Measurements from ENCODE around the gene NPHP1.

Gene NPHP1

GRCh38 chr2:110126906-110127305, 77.9 kb downstream of the NPHP1 start:
- Histone ChIP-seq H2BK120ac (ENCODE audit: insufficient read depth, low read length, poor library complexity) (no peak overlapping the region), H3K9ac (ENCODE audit: low read length) (no peak overlapping the region), H3K27me3 (ENCODE audit: insufficient read depth, low read length) (no peaks in the 10 kb centered on the region), H3K27ac (ENCODE audit: low read depth, low read length) (no peak overlapping the region), H2AK5ac (ENCODE audit: low read length) (no peak overlapping the region), H4K8ac (ENCODE audit: low read depth, low read length) (no peak overlapping the region), H2BK5ac (ENCODE audit: low read depth, low read length, poor library complexity) (no peak overlapping the region), H3K18ac (ENCODE audit: low read length) (no peak overlapping the region), H3K4me3 (ENCODE audit: low read depth, low read length) (no peak overlapping the region), H3K4me1 (ENCODE audit: control insufficient read depth in 1 of 2, insufficient read depth in 2 of 2, low read length in 2 of 2) (peaks cover 2% of the 10 kb centered on the region in 2 experiments), H3K9me3 (ENCODE audit: insufficient read depth, low read depth, low read length) (no peaks in the 10 kb centered on the region), H3K4me2 (ENCODE audit: low read length) (no peak overlapping the region), H3K79me1 (ENCODE audit: low read length) (no peaks in the 10 kb centered on the region), H2BK12ac (ENCODE audit: low read length) (no peak overlapping the region), H4K12ac (ENCODE audit: low read depth, low read length) (no peak overlapping the region), H3K14ac (ENCODE audit: low read length) (no peak overlapping the region), H2AFZ (ENCODE audit: insufficient read depth, low read length, poor library complexity) (no peak overlapping the region), H3K79me2 (ENCODE audit: control insufficient read depth, insufficient read depth, low read length, poor library complexity) (no peaks in the 10 kb centered on the region), H3K4ac (ENCODE audit: low read depth, low read length) (no peak overlapping the region), H3K23ac (ENCODE audit: low read length) (no peak overlapping the region), H3K36me3 (ENCODE audit: control insufficient read depth in 1 of 2, insufficient read depth in 2 of 2, low read length in 2 of 2) (no peaks in the 10 kb centered on the region), H4K91ac (ENCODE audit: low read depth, low read length) (no peak overlapping the region)
- WGBS (ENCODE audit: extremely low coverage, insufficient coverage, insufficient read length), result no CpG with 5 or more reads among the region's 2 CpGs
- DNase-seq, result no peak

GRCh38 chr2:110126086-110126773, 78.6 kb downstream of the NPHP1 start:
- H3K9ac ChIP-seq (ENCODE audit: low read length), result no peak overlapping the region
- H3K4me2 ChIP-seq (ENCODE audit: low read length), result no peak overlapping the region
- no peaks in the 10 kb centered on the region for H3K27me3 ChIP-seq (ENCODE audit: insufficient read depth, low read length)
- no peak overlapping the region for H4K8ac ChIP-seq (ENCODE audit: low read depth, low read length)
- H3K14ac ChIP-seq (ENCODE audit: low read length), result no peak overlapping the region
- no peak overlapping the region for H2AFZ ChIP-seq (ENCODE audit: insufficient read depth, low read length, poor library complexity)
- H2BK12ac ChIP-seq (ENCODE audit: low read length), result no peak overlapping the region
- no peak overlapping the region for H4K12ac ChIP-seq (ENCODE audit: low read depth, low read length)
- H3K9me3 ChIP-seq (ENCODE audit: insufficient read depth, low read depth, low read length), result no peaks in the 10 kb centered on the region
- no peaks in the 10 kb centered on the region for H3K79me2 ChIP-seq (ENCODE audit: control insufficient read depth, insufficient read depth, low read length, poor library complexity)
- no peaks in the 10 kb centered on the region for H3K36me3 ChIP-seq (ENCODE audit: control insufficient read depth in 1 of 2, insufficient read depth in 2 of 2, low read length in 2 of 2)
- H4K91ac ChIP-seq (ENCODE audit: low read depth, low read length), result no peak overlapping the region
- no peak overlapping the region for H3K18ac ChIP-seq (ENCODE audit: low read length)
- H3K4ac ChIP-seq (ENCODE audit: low read depth, low read length), result no peak overlapping the region
- no CpG with 5 or more reads among the region's 4 CpGs for WGBS (ENCODE audit: extremely low coverage, insufficient coverage, insufficient read length)
- H3K4me1 ChIP-seq (ENCODE audit: control insufficient read depth in 1 of 2, insufficient read depth in 2 of 2, low read length in 2 of 2), result peaks cover 2% of the 10 kb centered on the region in 2 experiments
- H2AK5ac ChIP-seq (ENCODE audit: low read length), result no peak overlapping the region
- no peak overlapping the region for H2BK120ac ChIP-seq (ENCODE audit: insufficient read depth, low read length, poor library complexity)
- H3K4me3 ChIP-seq (ENCODE audit: low read depth, low read length), result no peak overlapping the region
- H3K23ac ChIP-seq (ENCODE audit: low read length), result no peak overlapping the region
- H3K27ac ChIP-seq (ENCODE audit: low read depth, low read length), result no peak overlapping the region
- no peak for DNase-seq
- H3K79me1 ChIP-seq (ENCODE audit: low read length), result no peaks in the 10 kb centered on the region
- no peak overlapping the region for H2BK5ac ChIP-seq (ENCODE audit: low read depth, low read length, poor library complexity)

GRCh38 chr2:110124939-110125691, 79.7 kb downstream of the NPHP1 start:
- Histone ChIP-seq H3K14ac (ENCODE audit: low read length) (no peak overlapping the region), H3K4me2 (ENCODE audit: low read length) (no peak overlapping the region), H3K27ac (ENCODE audit: low read depth, low read length) (no peak overlapping the region), H2AFZ (ENCODE audit: insufficient read depth, low read length, poor library complexity) (no peak overlapping the region), H3K4me3 (ENCODE audit: low read depth, low read length) (no peak overlapping the region), H3K79me2 (ENCODE audit: control insufficient read depth, insufficient read depth, low read length, poor library complexity) (no peaks in the 10 kb centered on the region), H3K27me3 (ENCODE audit: insufficient read depth, low read length) (no peaks in the 10 kb centered on the region), H4K91ac (ENCODE audit: low read depth, low read length) (no peak overlapping the region), H4K8ac (ENCODE audit: low read depth, low read length) (no peak overlapping the region), H3K9me3 (ENCODE audit: insufficient read depth, low read depth, low read length) (no peaks in the 10 kb centered on the region), H3K79me1 (ENCODE audit: low read length) (no peaks in the 10 kb centered on the region), H3K36me3 (ENCODE audit: control insufficient read depth in 1 of 2, insufficient read depth in 2 of 2, low read length in 2 of 2) (no peaks in the 10 kb centered on the region), H3K9ac (ENCODE audit: low read length) (no peak overlapping the region), H3K4me1 (ENCODE audit: control insufficient read depth in 1 of 2, insufficient read depth in 2 of 2, low read length in 2 of 2) (peaks cover 2% of the 10 kb centered on the region in 2 experiments), H4K12ac (ENCODE audit: low read depth, low read length) (no peak overlapping the region), H2AK5ac (ENCODE audit: low read length) (no peak overlapping the region), H3K23ac (ENCODE audit: low read length) (no peak overlapping the region), H3K18ac (ENCODE audit: low read length) (no peak overlapping the region), H3K4ac (ENCODE audit: low read depth, low read length) (no peak overlapping the region), H2BK120ac (ENCODE audit: insufficient read depth, low read length, poor library complexity) (no peak overlapping the region), H2BK12ac (ENCODE audit: low read length) (no peak overlapping the region), H2BK5ac (ENCODE audit: low read depth, low read length, poor library complexity) (no peak overlapping the region)
- peak in 1 of 2 donors; percentile 50 for DNase-seq
- no CpG with 5 or more reads among the region's 6 CpGs for WGBS (ENCODE audit: extremely low coverage, insufficient coverage, insufficient read length)

GRCh38 chr2:110124038-110124825, 80.6 kb downstream of the NPHP1 start:
- Histone ChIP-seq H3K14ac (ENCODE audit: low read length) (no peak overlapping the region), H3K4me1 (ENCODE audit: control insufficient read depth in 1 of 2, insufficient read depth in 2 of 2, low read length in 2 of 2) (peaks cover 2% of the 10 kb centered on the region in 2 experiments), H3K4me3 (ENCODE audit: low read depth, low read length) (no peak overlapping the region), H4K8ac (ENCODE audit: low read depth, low read length) (no peak overlapping the region), H2BK120ac (ENCODE audit: insufficient read depth, low read length, poor library complexity) (no peak overlapping the region), H3K4ac (ENCODE audit: low read depth, low read length) (no peak overlapping the region), H2AK5ac (ENCODE audit: low read length) (no peak overlapping the region), H3K27me3 (ENCODE audit: insufficient read depth, low read length) (no peaks in the 10 kb centered on the region), H3K79me2 (ENCODE audit: control insufficient read depth, insufficient read depth, low read length, poor library complexity) (no peaks in the 10 kb centered on the region), H3K36me3 (ENCODE audit: control insufficient read depth in 1 of 2, insufficient read depth in 2 of 2, low read length in 2 of 2) (no peaks in the 10 kb centered on the region), H3K27ac (ENCODE audit: low read depth, low read length) (no peak overlapping the region), H3K79me1 (ENCODE audit: low read length) (no peaks in the 10 kb centered on the region), H2AFZ (ENCODE audit: insufficient read depth, low read length, poor library complexity) (no peak overlapping the region), H3K9ac (ENCODE audit: low read length) (no peak overlapping the region), H3K18ac (ENCODE audit: low read length) (no peak overlapping the region), H4K12ac (ENCODE audit: low read depth, low read length) (no peak overlapping the region), H2BK12ac (ENCODE audit: low read length) (no peak overlapping the region), H4K91ac (ENCODE audit: low read depth, low read length) (no peak overlapping the region), H3K9me3 (ENCODE audit: insufficient read depth, low read depth, low read length) (no peaks in the 10 kb centered on the region), H3K4me2 (ENCODE audit: low read length) (no peak overlapping the region), H2BK5ac (ENCODE audit: low read depth, low read length, poor library complexity) (no peak overlapping the region), H3K23ac (ENCODE audit: low read length) (peak overlapping the region; percentile 9)
- WGBS (ENCODE audit: extremely low coverage, insufficient coverage, insufficient read length), result no CpG with 5 or more reads among the region's 4 CpGs
- no peak for DNase-seq
